Skin epidermis (tissue), 12 donors: ENCODE data around the gene GNA12.
"Not testable (repeated sequence)": the region's sequence is repeated elsewhere in the genome, so short reads cannot be mapped to it uniquely, and the experiment has no call there.

ENCODE experiments used
- H3K27ac ChIP-seq, 21 experiments: fragments of 200-600 bp; sonication (generic) in 11 of 21; one replicate each; pipeline ENCODE4 v1.5.0; 2020; ENCODE audit warnings: mild to moderate bottlenecking in 3 of 21, inconsistent platforms in 2 of 21, moderate library complexity in 2 of 21
- H3K4me3 ChIP-seq, 7 experiments: fragments of 200-600 bp; sonication (generic) in 2 of 7; one replicate each; pipeline ENCODE4 v1.5.0; 2020; ENCODE audit warnings: inconsistent platforms in 2 of 7, mild to moderate bottlenecking in 2 of 7, moderate library complexity in 1 of 7

GNA12 gene

GRCh38 chr7:2761801-2762497 lies 82.2 kb downstream of the GNA12 start:
- H3K4me3 ChIP-seq = no peak overlapping the region
- peak overlapping the region in 19 of 21 experiments; percentile 71 to 95 (median 84) for H3K27ac ChIP-seq

GRCh38 chr7:2761131-2761624 lies 82.9 kb downstream of the GNA12 start:
- Histone ChIP-seq H3K27ac (peak overlapping the region in 17 of 21 experiments; percentile 22 to 92 (median 81)), H3K4me3 (no peak overlapping the region)

GRCh38 chr7:2760098-2760889 lies 83.8 kb downstream of the GNA12 start:
- Histone ChIP-seq H3K27ac (peak overlapping the region in 19 of 21 experiments; percentile 26 to 92 (median 78)), H3K4me3 (no peak overlapping the region)

GRCh38 chr7:2759736-2760097 lies 84.4 kb downstream of the GNA12 start:
- Histone ChIP-seq H3K4me3 (no peak overlapping the region), H3K27ac (peak overlapping the region in 19 of 21 experiments; percentile 26 to 92 (median 78))

GRCh38 chr7:2758673-2759616 lies 85.2 kb downstream of the GNA12 start:
- H3K27ac ChIP-seq = peak overlapping the region in 20 of 21 experiments; percentile 68 to 92 (median 83)
- H3K4me3 ChIP-seq = no peak overlapping the region

GRCh38 chr7:2757904-2758672 lies 86.0 kb downstream of the GNA12 start:
- Histone ChIP-seq H3K4me3 (no peak overlapping the region), H3K27ac (peak overlapping the region in 20 of 21 experiments; percentile 68 to 92 (median 83))

GRCh38 chr7:2757361-2757903 lies 86.7 kb downstream of the GNA12 start:
- no peak overlapping the region for H3K4me3 ChIP-seq

GRCh38 chr7:2755531-2755930 lies 88.6 kb downstream of the GNA12 start:
- no peak overlapping the region for H3K27ac ChIP-seq
- no peak overlapping the region for H3K4me3 ChIP-seq

More at GRCh38 chr7:2757361-2757903, 86.7 kb downstream of the GNA12 start:
- H3K27ac ChIP-seq = peak overlapping the region in 20 of 21 experiments; percentile 68 to 92 (median 83)

GRCh38 chr7:2754912-2755311 lies 89.2 kb downstream of the GNA12 start:
- Histone ChIP-seq H3K4me3 (no peak overlapping the region), H3K27ac (no peak overlapping the region)

GRCh38 chr7:2754086-2754485 lies 90.0 kb downstream of the GNA12 start:
- Histone ChIP-seq H3K4me3 (no peak overlapping the region), H3K27ac (no peak overlapping the region)

- H3K4me3 ChIP-seq = no peak overlapping the region
- H3K27ac ChIP-seq = no peak overlapping the region
Observed at GRCh38 chr7:2753148-2753547, 91.0 kb downstream of the GNA12 start.

- H3K4me3 ChIP-seq = no peak overlapping the region
- H3K27ac ChIP-seq = no peak overlapping the region
Observed at GRCh38 chr7:2751086-2751485, 93.0 kb downstream of the GNA12 start.

GRCh38 chr7:2750004-2750407 lies 94.1 kb downstream of the GNA12 start:
- no peak overlapping the region for H3K27ac ChIP-seq
- no peak overlapping the region for H3K4me3 ChIP-seq

GRCh38 chr7:2748684-2749083 lies 95.4 kb downstream of the GNA12 start:
- not testable (repeated sequence) for H3K4me3 ChIP-seq, H3K27ac ChIP-seq

GRCh38 chr7:2743523-2744185 lies 100.5 kb downstream of the GNA12 start:
- H3K27ac ChIP-seq, H3K4me3 ChIP-seq: not testable (repeated sequence)

- H3K27ac ChIP-seq = no peak overlapping the region
- H3K4me3 ChIP-seq = no peak overlapping the region
Observed at GRCh38 chr7:2738766-2739549, 105.2 kb downstream of the GNA12 start.

- H3K4me3 ChIP-seq = no peak overlapping the region
- H3K27ac ChIP-seq = no peak overlapping the region
Observed at GRCh38 chr7:2737771-2738540, 106.2 kb downstream of the GNA12 start.
